GM18861 (cell line): Measurements from ENCODE around the gene CLTCL1.
"Not testable (repeated sequence)": the region's sequence is repeated elsewhere in the genome, so short reads cannot be mapped to it uniquely, and the experiment has no call there.

Source experiments
- ATAC-seq: cut with Tn5 transposase; IDR thresholded peaks from one replicate; pipeline ENCODE4 v1.9.1; 2021; ENCODE audit not compliant: unreplicated experiment

Gene CLTCL1

DNA sequence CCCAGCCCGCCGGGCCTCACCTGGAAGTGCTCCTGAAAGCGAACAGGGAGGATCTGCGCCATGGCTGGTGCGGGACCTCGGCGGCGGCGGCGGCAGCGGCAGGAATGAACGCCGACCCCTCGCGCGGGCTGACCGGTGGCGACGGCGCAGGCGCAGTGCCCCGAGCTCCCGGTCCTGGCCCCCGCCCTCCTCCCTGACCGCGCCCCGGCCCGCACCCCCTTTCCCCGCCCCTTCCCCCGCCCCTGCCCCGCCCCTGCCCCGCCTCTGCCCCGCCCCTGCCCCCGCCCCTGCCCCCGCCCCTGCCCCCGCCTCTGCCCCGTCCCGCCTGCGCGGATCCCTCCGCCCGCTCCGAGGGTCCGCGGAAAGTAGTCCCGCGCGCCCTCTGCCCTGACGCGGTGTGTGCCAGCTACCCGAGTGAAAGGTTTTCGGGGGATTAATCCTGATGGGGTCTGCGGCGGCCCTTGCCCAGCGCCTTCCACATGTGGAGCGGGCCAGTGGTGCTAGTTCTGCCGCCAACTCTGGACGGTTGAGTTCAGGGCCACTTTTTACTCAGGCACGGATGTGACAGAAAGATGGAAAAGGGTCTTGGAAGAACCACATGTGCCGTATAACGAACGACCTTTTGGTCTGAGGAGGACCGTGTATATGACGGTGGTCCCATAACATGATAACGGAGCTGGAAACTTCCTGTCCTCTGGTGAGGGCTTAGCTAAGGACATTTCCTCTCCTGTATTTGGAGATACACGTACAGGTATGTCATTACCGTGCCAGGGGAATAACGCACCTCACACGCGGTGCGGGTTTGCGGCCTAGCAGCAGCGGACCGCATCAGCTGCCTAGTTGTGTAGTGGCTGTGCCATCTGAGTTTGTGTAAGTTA is at the start of gene CLTCL1:
CLTCL1 (minus strand) TSS at position 140 of the 878 bp plus-strand sequence; CDS start at position 62, 78 bp downstream.
- ATAC-seq, result peak; percentile 40

GRCh38 chr22:19337137-19337536 is 45.6 kb upstream of the CLTCL1 start:
- no peak for ATAC-seq

- ATAC-seq, result no peak
Measured at GRCh38 chr22:19336133-19337075, 44.9 kb upstream of the CLTCL1 start.

- ATAC-seq, result no peak
Measured at GRCh38 chr22:19331975-19332374, 40.5 kb upstream of the CLTCL1 start.

- ATAC-seq, result no peak
Measured at GRCh38 chr22:19331474-19331873, 40.0 kb upstream of the CLTCL1 start.

GRCh38 chr22:19330865-19331418 is 39.4 kb upstream of the CLTCL1 start:
- no peak for ATAC-seq

- not testable (repeated sequence) for ATAC-seq
Measured at GRCh38 chr22:19330205-19330604, 38.7 kb upstream of the CLTCL1 start.

DNA sequence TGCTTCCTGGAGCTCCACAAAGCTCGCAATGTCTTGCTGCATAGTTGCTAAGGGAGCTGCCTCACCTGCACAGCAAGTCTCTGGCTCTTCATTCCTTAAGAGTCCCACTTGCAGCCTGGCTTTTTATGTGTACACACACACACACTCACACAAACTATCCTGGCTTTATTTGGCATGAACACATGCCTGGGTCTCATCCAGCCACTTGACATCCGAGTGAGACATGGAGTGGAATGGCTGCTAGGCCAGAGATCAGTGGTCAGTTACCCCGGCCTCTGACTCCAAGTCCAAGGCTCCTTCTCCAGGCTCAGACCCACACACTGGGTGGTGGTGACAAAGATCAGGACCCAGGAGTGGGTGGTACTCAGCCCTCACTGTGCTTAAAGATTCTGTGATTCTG is 37.9 kb upstream of the CLTCL1 start:
- ATAC-seq, result no peak

DNA sequence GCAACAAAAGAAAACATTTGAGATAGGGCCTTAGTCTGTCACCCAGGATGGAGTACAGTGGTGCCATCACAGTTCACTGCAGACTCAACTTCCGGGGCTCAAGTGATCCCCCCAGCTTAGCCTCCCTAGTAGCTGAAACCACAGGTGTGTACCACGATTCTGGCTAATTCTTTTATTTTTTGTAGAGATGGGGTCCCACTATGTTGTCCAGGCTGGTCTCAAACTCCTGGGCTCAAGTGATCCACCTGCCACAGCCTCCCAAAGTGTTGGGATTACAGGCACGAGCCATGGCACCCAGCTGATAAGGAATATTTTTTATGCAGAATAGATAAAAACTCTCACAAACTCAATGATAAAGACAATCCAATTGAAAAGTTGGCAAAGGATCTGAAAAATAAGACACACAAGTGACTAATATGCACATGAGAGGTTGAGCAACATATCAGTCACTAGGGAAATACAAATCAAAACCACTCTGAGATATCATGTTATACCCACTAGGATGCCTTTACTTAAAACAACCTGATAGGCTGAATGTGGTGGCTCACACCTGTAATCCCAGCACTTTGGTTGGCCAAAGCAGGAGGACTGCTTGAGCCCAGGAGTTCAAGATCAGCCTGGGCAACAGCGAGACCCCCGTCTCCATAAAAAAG is 33.9 kb upstream of the CLTCL1 start:
- ATAC-seq, result no peak

- not testable (repeated sequence) for ATAC-seq
Measured at GRCh38 chr22:19323420-19323819, 31.9 kb upstream of the CLTCL1 start.

DNA sequence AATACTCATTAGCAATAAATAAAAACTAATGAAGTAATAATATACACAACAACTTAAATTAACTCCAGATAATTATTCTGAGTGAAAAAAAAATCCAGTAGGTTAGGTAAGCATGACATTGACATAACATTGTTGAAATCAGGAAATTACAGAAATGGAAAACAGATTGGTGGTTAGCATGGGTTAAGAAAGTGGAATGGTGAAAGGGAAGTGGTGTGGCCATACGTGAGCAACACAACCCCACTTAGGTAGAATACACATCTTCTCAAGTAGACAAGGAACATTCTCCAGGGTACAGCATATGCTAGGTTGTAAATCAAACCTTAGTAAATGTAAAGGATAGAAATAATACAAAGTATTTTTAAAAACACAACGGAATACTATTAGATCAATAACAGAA is 30.2 kb upstream of the CLTCL1 start:
- ATAC-seq, result no peak

GRCh38 chr22:19320136-19320535 is 28.6 kb upstream of the CLTCL1 start:
- not testable (repeated sequence) for ATAC-seq

DNA sequence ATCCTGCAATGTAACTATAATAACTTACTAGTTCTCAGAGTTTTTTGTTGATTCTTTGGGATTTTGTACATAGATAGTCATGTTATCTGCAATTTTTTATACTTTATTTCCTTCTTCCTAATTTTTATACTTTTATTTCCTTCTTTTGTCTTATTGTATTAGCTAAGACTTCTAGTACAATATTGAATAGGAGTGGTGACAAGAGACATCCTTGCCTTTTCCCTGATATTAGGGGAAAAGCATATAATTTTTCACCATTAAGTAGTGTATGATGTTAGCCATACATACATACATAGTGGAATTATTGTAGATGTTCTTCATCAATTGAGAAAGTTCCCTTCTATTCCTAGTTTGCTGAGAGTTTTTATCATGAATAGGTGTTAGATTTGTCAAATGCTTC is 27.8 kb upstream of the CLTCL1 start:
- ATAC-seq, result no peak

DNA sequence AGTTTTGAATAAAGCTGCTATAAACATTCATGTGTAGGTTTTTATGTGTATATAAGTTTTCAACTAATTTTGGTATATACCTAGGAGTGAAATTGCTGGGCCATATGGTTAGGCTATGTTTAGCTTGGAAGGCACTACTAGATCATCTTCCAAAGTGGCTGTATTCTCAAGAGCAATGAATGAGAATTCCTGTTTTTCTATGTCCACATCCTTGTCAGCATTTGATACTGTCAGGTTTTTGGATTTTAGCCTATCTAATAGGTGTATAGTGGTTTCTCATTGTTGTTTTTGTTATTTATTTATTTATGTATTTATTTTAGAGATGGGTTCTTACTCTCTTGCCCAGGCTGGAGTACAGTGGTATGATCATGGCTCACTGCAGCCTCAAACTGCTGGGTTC is 26.3 kb upstream of the CLTCL1 start:
- no peak for ATAC-seq

- ATAC-seq, result no peak
Measured at GRCh38 chr22:19307872-19308271, 16.4 kb upstream of the CLTCL1 start.

GRCh38 chr22:19306535-19306934 is 15.0 kb upstream of the CLTCL1 start:
- ATAC-seq, result not testable (repeated sequence)

GRCh38 chr22:19304547-19304946 is 13.0 kb upstream of the CLTCL1 start:
- no peak for ATAC-seq

DNA sequence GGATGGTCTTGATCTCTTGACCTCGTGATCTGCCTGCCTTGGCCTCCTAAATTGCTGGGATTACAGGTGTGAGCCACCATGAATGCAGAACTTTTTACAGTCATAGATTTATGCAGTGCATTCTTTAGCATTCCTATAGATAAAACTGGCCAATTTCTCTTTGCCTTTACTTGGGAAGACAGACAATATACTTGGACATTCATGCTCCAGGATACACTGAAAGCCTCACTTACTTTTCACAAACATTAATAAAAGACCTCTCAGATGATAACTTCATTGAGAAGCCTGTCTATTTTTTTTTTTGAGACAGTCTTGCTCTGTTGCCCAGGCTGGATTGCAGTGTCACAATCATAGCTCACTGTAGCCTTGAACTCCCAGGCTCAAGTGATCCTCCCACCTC is 12.3 kb upstream of the CLTCL1 start:
- ATAC-seq, result no peak

GRCh38 chr22:19295733-19296132 is 4.2 kb upstream of the CLTCL1 start:
- no peak for ATAC-seq

- no peak for ATAC-seq
Measured at GRCh38 chr22:19292458-19293230, 1.1 kb upstream of the CLTCL1 start.
